Effector memory CD4-positive, alpha-beta T cell (primary cell): ENCODE results near the gene AMOTL1.

Experiments
- DNase-seq, 3 donors: peaks; one replicate each; pipeline ENCODE4 v3.0.0-alpha.2; 2020
- H3K27ac ChIP-seq: 2 replicates; pipeline ENCODE4 v1.7.0; 2013; ENCODE audit warnings: mild to moderate bottlenecking, low read length, moderate library complexity; ENCODE audit not compliant: insufficient read depth, poor library complexity, severe bottlenecking
- H3K27me3 ChIP-seq: replicated peaks from 2 replicates; pipeline ENCODE4 v1.7.0; 2013; ENCODE audit warnings: mild to moderate bottlenecking, low read length; ENCODE audit not compliant: insufficient read depth, control insufficient read depth, poor library complexity, severe bottlenecking
- H3K36me3 ChIP-seq: 2 replicates; pipeline ENCODE4 v1.7.0; 2013; ENCODE audit warnings: mild to moderate bottlenecking, low read length, moderate library complexity; ENCODE audit not compliant: control insufficient read depth, insufficient read depth
- H3K4me1 ChIP-seq: 2 replicates; pipeline ENCODE4 v1.7.0; 2013; ENCODE audit warnings: low read length, mild to moderate bottlenecking; ENCODE audit not compliant: control insufficient read depth, insufficient read depth, poor library complexity, severe bottlenecking
- H3K4me3 ChIP-seq: 2 replicates; pipeline ENCODE4 v1.7.0; 2013; ENCODE audit warnings: low read length, low read depth, mild to moderate bottlenecking; ENCODE audit not compliant: insufficient read depth, poor library complexity, severe bottlenecking
- H3K9me3 ChIP-seq: 2 replicates; pipeline ENCODE4 v1.7.0; 2013; ENCODE audit warnings: mild to moderate bottlenecking, low read length, moderate library complexity; ENCODE audit not compliant: control insufficient read depth

Gene AMOTL1

DNA sequence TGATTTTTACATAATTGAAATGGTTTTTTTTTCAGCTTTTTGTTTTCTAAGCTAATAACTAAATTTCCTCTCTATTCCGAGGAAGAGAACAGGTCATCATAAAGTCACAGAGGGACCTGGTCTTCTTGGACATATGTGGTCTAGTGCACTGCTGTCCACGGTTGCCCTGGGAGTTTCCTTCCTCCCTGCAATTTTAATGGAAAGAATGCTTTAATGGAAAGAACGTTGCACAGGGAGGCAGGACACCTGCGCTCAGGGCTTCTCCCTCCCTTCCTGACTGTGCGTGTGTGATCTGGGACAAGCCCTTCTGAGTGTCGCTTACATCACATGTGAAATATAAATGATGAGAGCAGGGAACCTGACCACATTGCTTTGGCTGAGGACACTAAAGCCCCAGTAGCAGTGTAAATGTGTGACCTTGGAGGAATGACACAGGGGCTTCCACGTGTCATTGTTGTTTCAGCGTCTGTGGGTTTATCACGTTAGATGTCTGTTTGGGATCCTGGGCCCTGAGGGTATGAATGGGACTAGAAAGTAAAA, 93.2 kb downstream of the AMOTL1 start:
- Histone ChIP-seq H3K36me3 (no peaks in the 10 kb centered on the region), H3K4me1 (no peaks in the 10 kb centered on the region), H3K4me3 (no peak overlapping the region), H3K9me3 (no peaks in the 10 kb centered on the region), H3K27ac (no peak overlapping the region), H3K27me3 (no peaks in the 10 kb centered on the region)
- DNase-seq = no peak

DNA sequence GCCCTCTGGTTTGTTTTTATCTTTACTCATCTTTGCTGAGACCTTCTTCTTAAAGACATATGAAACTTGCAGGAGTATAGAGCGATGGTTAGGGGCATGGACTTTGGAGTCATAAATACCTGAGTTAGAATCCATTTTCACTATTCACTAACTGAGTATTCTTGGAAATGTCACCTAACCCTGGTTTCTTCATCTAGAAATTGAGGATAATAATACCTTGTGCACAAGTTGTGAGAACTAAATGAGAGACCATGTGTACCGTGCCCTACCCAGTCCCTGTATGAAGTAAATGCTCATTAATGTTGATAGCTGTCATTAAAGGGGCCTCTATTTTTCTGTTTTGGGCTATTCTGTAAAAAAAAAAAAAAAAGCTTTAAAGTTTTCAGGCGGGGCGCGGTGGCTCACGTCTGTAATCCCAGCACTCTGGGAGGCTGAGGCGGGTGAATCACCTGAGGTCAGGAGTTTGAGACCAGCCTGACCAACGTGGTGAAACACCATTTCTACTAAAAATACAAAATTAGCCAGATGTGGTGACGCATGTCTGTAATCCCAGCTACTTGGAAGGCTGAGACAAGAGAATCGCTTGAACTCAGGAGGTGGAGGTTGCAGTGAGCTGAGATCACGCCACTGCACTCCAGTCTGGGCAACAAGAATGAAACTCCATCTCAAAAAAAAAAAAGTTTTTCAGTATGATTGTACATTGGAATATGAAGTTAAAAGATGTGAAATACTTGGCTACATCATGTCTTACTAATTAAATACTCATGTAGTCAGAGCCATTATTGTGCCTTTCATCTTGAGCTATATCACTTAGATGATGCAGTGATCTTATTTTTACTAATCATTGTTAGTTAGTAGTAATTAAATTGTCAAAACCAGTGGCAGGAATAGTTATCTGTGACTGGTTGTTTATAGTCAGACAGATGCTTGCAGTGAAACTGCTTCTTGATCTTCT, 95.0 kb downstream of the AMOTL1 start:
- Histone ChIP-seq H3K36me3 (no peaks in the 10 kb centered on the region), H3K4me1 (no peaks in the 10 kb centered on the region), H3K27me3 (no peaks in the 10 kb centered on the region), H3K9me3 (no peaks in the 10 kb centered on the region), H3K27ac (no peak overlapping the region), H3K4me3 (no peak overlapping the region)
- DNase-seq = no peak

DNA sequence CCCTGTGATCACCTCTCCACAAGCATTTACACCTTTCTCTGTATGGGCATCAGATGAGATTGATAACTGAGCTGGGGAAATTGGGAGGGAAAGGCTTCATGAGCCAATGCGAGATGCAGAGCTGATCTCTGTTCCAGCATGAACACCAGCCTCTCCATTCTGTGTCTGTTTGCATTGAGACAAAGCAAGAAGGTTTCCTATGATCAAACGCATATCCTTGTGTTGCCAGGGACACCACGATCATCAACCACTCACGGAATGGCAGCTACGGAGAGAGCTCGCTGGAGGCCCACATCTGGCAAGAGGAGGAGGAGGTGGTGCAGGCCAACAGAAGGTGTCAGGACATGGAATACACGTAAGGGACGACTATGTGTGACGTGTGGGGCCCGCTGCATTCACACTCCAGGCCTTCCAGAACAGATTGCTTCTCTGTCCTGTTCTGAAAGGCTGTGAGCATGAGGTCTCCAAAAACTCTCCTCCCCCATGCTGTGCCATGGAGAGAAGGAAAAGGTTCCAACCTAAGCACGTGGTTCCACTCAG, 96.4 kb downstream of the AMOTL1 start:
- no peaks in the 10 kb centered on the region for H3K4me1 ChIP-seq
- no peaks in the 10 kb centered on the region for H3K36me3 ChIP-seq
- no peaks in the 10 kb centered on the region for H3K9me3 ChIP-seq
- no peaks in the 10 kb centered on the region for H3K27me3 ChIP-seq
- no peak overlapping the region for H3K27ac ChIP-seq
- H3K4me3 ChIP-seq = no peak overlapping the region
- DNase-seq = no peak

DNA sequence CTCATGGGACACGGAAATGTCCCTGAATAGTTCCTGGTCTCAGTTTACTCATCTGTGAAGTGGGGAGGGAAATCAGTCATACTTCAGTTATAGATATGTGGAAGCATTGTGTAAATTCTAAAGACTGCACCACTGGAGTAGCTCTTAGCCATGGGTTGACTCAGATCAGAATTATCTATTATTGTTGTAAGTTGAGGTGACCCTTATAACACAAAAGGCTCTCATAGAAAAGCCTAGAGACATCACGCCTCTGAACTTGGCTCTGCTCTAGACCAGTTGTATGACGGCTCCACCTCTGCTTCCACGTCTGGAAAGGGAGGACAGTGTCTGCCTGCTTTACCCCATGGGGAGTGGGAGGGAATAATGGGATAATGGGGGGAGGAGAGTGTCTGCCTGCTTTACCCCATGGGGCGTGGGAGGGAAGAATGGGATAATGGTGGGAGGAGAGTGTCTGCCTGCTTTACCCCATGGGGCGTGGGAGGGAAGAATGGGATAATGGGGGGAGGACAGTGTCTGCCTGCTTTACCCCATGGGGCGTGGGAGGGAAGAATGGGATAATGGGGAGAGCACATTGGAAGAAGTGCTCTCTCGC, 98.2 kb downstream of the AMOTL1 start:
- Histone ChIP-seq H3K4me3 (no peak overlapping the region), H3K27me3 (no peaks in the 10 kb centered on the region), H3K36me3 (no peaks in the 10 kb centered on the region), H3K9me3 (no peaks in the 10 kb centered on the region), H3K27ac (no peak overlapping the region), H3K4me1 (no peaks in the 10 kb centered on the region)
- DNase-seq = no peak

DNA sequence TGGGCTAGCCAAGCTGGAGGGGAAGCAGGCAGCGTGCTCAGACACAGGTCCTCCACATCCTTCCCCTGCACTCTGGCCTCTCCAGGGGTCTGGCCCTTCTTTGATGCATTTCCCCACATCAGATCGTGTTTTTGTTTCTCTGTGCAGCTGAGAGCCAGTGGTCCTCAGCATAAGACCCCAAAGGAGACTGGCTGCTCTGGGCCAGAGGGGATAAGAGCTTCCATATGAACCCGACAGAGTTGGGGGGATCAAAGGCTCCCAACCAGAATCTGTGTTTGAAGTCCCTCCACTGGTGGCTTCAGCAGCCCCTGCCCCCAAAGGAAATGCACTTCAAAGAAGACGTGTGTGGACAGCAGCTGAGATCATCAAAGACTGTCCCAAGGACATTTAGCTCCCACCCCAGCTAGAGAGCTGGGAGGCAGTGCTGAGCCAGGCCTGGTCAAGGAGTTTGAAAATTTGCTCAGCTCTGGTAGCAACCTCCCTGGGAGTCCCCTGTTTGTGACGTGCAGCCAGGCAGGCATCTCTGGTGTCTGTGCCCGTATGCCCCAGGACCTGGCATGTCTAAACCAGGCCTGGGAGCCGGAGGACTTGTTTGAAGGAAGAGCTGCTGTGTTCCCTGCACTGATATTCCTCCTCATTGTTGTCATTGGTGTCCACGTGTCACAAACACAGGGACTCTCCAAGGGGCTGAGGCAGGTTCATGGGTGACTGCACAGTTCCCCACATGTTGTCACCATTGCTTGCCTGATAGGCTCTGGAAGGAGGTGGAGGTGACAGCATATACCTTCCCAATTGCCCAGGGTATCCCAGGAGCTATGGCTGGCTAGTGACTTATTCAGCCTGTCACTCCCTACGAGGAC, 99.0 kb downstream of the AMOTL1 start:
- Histone ChIP-seq H3K27me3 (no peaks in the 10 kb centered on the region), H3K27ac (no peak overlapping the region), H3K4me1 (no peaks in the 10 kb centered on the region), H3K36me3 (no peaks in the 10 kb centered on the region), H3K9me3 (no peaks in the 10 kb centered on the region), H3K4me3 (no peak overlapping the region)
- no peak for DNase-seq

DNA sequence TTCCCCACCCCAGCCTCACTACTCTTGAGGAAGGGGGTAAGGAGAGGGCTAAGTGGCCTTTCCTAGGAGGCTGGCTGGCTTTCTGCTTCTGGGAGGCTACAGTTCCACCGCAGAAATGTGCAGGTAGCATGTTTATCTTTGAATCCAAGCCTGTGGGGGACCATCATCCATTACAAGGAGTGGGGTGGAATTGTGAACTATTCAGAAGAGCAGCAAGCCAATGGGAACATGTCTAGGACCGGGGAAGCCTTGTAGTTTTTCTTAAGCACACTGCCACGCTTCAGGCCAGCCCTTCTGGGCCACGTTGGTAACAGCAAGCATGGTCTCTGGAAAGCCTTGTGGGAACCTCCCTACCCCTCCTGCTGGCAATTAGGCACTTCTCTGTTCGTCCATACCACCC, 100.3 kb downstream of the AMOTL1 start:
- Histone ChIP-seq H3K9me3 (no peaks in the 10 kb centered on the region), H3K36me3 (no peaks in the 10 kb centered on the region), H3K4me1 (no peaks in the 10 kb centered on the region), H3K4me3 (no peak overlapping the region), H3K27ac (no peak overlapping the region), H3K27me3 (no peaks in the 10 kb centered on the region)
- DNase-seq = no peak

DNA sequence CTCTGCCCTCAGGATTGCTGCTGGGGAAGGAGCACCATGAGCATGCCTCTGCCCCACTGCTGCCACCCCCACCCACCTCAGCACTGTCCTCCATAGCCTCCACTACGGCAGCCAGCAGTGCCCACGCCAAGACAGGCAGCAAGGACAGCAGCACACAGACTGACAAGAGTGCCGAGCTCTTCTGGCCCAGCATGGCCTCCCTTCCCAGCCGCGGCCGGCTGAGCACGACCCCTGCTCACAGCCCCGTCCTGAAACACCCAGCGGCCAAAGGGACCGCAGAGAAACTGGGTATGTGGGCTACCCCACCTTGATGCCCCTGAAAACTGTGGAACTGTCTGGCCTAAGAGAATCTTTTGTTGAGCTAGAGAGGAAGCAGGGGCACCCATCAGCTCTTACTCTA, 101.0 kb downstream of the AMOTL1 start:
- H3K9me3 ChIP-seq = no peaks in the 10 kb centered on the region
- DNase-seq = no peak
- no peak overlapping the region for H3K27ac ChIP-seq
- H3K27me3 ChIP-seq = no peaks in the 10 kb centered on the region
- no peaks in the 10 kb centered on the region for H3K4me1 ChIP-seq
- no peaks in the 10 kb centered on the region for H3K36me3 ChIP-seq
- H3K4me3 ChIP-seq = no peak overlapping the region

DNA sequence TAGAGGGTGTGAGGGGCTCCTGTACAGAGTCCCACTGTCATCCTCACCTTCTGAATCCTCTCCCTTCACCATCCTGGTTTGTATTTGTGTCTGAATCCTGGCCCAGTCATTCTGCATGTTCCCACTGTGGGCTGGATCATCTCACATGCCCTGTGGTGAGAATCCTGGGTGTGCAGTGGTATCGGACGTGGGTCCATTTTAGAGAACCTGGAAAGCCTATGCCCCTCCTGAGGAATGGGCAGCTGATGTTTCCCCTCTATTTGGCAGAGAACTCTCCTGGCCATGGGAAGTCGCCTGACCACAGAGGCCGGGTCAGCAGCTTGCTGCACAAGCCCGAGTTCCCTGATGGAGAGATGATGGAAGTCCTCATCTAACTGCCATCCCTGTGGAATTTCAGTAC, 102.3 kb downstream of the AMOTL1 start:
- no peaks in the 10 kb centered on the region for H3K4me1 ChIP-seq
- H3K36me3 ChIP-seq = no peaks in the 10 kb centered on the region
- no peak for DNase-seq
- no peaks in the 10 kb centered on the region for H3K27me3 ChIP-seq
- H3K9me3 ChIP-seq = no peaks in the 10 kb centered on the region
- H3K4me3 ChIP-seq = no peak overlapping the region
- H3K27ac ChIP-seq = no peak overlapping the region

DNA sequence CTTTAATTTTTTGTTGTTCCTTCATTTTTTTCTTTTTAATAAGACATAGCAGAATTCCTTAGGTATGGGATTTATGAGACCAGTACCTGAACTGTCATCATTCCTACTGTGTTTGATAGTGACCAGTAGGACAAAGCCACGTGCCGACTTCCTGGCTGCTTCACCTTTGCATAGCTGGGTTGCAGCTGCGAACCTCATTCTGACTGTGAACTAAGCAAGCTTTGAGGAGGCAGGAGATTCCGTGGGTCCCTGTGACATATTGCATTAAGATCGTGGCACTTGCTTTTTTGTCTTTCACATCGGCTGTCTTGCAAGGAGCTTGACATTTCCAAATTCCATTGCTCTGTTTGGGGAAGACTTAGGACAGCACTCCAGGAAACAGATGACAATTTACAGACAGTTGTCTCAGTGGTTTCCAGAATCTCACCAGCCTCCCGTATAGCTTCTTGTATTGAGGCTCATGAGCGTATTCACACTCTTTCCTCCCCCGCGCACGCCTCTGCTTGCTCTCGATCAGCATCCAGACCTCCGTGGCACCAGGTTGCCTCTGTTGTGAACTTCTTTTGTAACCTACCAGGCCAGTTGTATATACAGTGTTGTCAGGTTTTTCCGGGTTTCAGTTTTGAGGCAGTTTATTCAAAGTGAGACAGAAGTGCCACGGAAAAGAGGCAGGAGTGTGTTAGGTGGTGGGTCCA, 103.5 kb downstream of the AMOTL1 start:
- Histone ChIP-seq H3K4me3 (no peak overlapping the region), H3K36me3 (no peaks in the 10 kb centered on the region), H3K4me1 (no peaks in the 10 kb centered on the region), H3K9me3 (no peaks in the 10 kb centered on the region), H3K27ac (no peak overlapping the region), H3K27me3 (no peaks in the 10 kb centered on the region)
- no peak for DNase-seq
